ENCODE data around the gene LDB3.

- TF ChIP-seq CTCF (IDR thresholded peaks at IDR 0.05) = no peak
- TF ChIP-seq POLR2A (IDR thresholded peaks at IDR 0.05) = no peak
Observed at GRCh38 chr10:86747796-86748581, 79.7 kb downstream of the LDB3 start.
